ENCODE data around the gene DOP1A.

DOP1A gene

GRCh38 chr6:83124553-83124952 lies 57.1 kb downstream of the DOP1A start:
- no peak for TF ChIP-seq CTCF (IDR thresholded peaks at IDR 0.05; ENCODE audit: borderline replicate concordance, insufficient read depth, low read depth, low read length)
- H3K4me3 ChIP-seq (ENCODE audit: low read depth, low read length): no peak overlapping the region

- no peak overlapping the region for H3K4me3 ChIP-seq (ENCODE audit: low read depth, low read length)
Measured at GRCh38 chr6:83125425-83125824, 58.0 kb downstream of the DOP1A start.

GRCh38 chr6:83126223-83126622 lies 58.8 kb downstream of the DOP1A start:
- no peak for TF ChIP-seq CTCF (IDR thresholded peaks at IDR 0.05; ENCODE audit: borderline replicate concordance, insufficient read depth, low read depth, low read length)
- no peak overlapping the region for H3K4me3 ChIP-seq (ENCODE audit: low read depth, low read length)

More at GRCh38 chr6:83125425-83125824, 58.0 kb downstream of the DOP1A start:
- TF ChIP-seq CTCF (IDR thresholded peaks at IDR 0.05; ENCODE audit: borderline replicate concordance, insufficient read depth, low read depth, low read length): no peak

DNA sequence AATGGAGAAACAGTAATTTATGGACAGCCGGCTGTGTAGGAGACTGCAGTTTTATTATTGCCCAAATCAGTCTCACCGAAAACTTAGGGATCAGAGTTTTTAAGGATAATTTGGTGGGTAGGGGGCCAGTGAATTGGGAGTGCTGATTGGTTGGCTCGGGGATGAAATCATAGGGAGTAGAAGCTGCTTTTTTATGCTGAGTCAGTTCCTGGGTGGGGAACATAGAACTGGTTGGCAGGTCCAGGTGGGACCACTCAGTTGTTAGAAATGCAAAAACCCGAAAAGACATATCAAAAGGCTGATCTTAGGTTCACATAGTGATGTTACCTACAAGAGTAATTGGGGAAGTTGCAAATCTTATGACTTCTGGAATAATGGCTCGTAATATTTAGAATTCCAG lies 59.3 kb downstream of the DOP1A start:
- TF ChIP-seq CTCF (IDR thresholded peaks at IDR 0.05; ENCODE audit: borderline replicate concordance, insufficient read depth, low read depth, low read length): no peak
- H3K4me3 ChIP-seq (ENCODE audit: low read depth, low read length): no peak overlapping the region

DNA sequence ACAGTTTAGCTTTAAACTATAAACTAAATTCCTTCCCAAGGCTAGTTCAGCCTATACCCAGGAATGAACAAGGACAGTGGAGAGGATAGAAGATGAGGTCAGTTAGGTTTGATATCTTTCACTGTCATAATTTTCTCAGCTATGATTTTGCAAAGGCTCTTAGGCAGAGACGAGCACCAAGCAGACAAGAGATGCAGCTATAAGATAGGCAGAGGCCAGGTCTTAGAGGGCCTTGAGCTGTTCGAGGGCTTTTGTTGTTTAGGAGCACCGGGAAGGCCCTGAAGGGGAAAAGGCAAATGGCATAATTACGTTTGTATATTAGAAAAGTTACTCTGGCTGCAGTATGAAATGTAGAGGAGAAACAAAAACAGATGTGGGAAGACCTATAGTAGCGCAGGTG lies 59.8 kb downstream of the DOP1A start:
- no peak for TF ChIP-seq CTCF (IDR thresholded peaks at IDR 0.05; ENCODE audit: borderline replicate concordance, insufficient read depth, low read depth, low read length)
- H3K4me3 ChIP-seq (ENCODE audit: low read depth, low read length): no peak overlapping the region

DNA sequence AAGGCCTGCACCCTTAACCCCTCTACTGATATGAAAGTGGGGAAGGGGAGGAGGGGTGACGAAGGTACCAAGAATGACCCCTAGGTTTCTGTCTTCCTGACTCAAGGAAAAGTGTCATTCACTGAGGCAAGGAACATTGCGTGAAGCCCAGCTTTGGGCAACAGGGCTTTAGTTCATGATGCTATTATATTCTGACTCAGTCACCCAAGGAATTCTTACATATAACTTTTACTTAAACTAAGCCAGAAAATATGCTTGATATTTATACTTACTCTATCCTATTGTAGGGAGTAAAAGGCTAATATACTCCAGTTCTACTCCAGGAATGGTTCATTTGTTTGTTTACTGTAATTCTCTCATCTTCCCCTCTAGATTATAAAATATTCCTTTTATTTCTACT lies 60.5 kb downstream of the DOP1A start:
- TF ChIP-seq CTCF (IDR thresholded peaks at IDR 0.05; ENCODE audit: borderline replicate concordance, insufficient read depth, low read depth, low read length): no peak
- no peak overlapping the region for H3K4me3 ChIP-seq (ENCODE audit: low read depth, low read length)

GRCh38 chr6:83132121-83132520 lies 64.7 kb downstream of the DOP1A start:
- no peak overlapping the region for H3K4me3 ChIP-seq (ENCODE audit: low read depth, low read length)
- TF ChIP-seq CTCF (IDR thresholded peaks at IDR 0.05; ENCODE audit: borderline replicate concordance, insufficient read depth, low read depth, low read length): no peak
